ENCODE data around the gene ABCC8. TPM values are rescaled to one million over a fixed set of nuclear protein-coding genes. Genes with fewer than 3 reads are reported as not detected.
A peak's percentile ranks its signal among the peaks of the same experiment; 100 is the strongest.

Gene ABCC8
- total and polyA plus RNA-seq, 2 experiments from 2014 or later = 2.0 to 3.4 TPM

- no peak for TF ChIP-seq CTCF (conservative IDR thresholded peaks at IDR 0.05; ENCODE audit: low read depth in 2 of 2)
Observed at GRCh38 chr11:17395554-17395961, 81.1 kb downstream of the ABCC8 start (continued).

GRCh38 chr11:17394743-17395390 lies 81.8 kb downstream of the ABCC8 start:
- Histone ChIP-seq H4K20me1 (replicated peaks; ENCODE audit: insufficient read depth) (no peaks in the 10 kb centered on the region), H3K4me3 (no peak overlapping the region), H3K36me3 (ENCODE audit: insufficient read depth) (no peaks in the 10 kb centered on the region), H3K27ac (ENCODE audit: low read depth) (no peak overlapping the region), H3K79me2 (replicated peaks; ENCODE audit: insufficient read depth) (no peaks in the 10 kb centered on the region), H3K4me1 (ENCODE audit: insufficient read depth) (peaks cover 4% of the 10 kb centered on the region; the same call in 1 of the 2 replicates), H3K4me2 (no peak overlapping the region), H3F3A (replicated peaks; ENCODE audit: low read depth) (no peaks in the 10 kb centered on the region), H2AFZ (no peak overlapping the region), H3K27me3 (ENCODE audit: insufficient read depth) (no peaks in the 10 kb centered on the region), H3K9me2 (ENCODE audit: insufficient read depth) (no peaks in the 10 kb centered on the region)
- Mint-ChIP-seq H3K4me1 (peaks cover 7% of the 10 kb centered on the region; the same call in 2 of the 3 replicates), H3K27ac (no peak overlapping the region), H3K9me3 (no peaks in the 10 kb centered on the region), H3K4me3 (no peak overlapping the region), H3K27me3 (ENCODE audit: insufficient read depth, low read depth, poor library complexity) (peaks cover 12% of the 10 kb centered on the region), H3K36me3 (ENCODE audit: low read depth) (no peaks in the 10 kb centered on the region)
- DNase-seq (ENCODE audit: low spot score) = no peak
- peak; percentile 31 for ATAC-seq
- TF ChIP-seq POLR2AphosphoS5 (IDR thresholded peaks at IDR 0.05; ENCODE audit: low read depth) (no peak), CTCF (conservative IDR thresholded peaks at IDR 0.05; ENCODE audit: low read depth in 2 of 2) (peak; percentile 24 to 47; a peak in 2 of 4 replicates)

- no peak overlapping the region for H3K4me2 ChIP-seq
- TF ChIP-seq CTCF (conservative IDR thresholded peaks at IDR 0.05; ENCODE audit: low read depth in 2 of 2) (0 out of 4 replicates have a peak, but pooled peaks of 1 of the 2 experiments have one; percentile 12), ZNF331 (CRISPR knock-in tag; IDR thresholded peaks at IDR 0.05; ENCODE audit: low read depth) (no peak)
- no peaks in the 10 kb centered on the region for H3K36me3 ChIP-seq (ENCODE audit: insufficient read depth)
- peaks cover 8% of the 10 kb centered on the region; the same call in 2 of the 3 replicates for H3K4me1 Mint-ChIP-seq
- H3K36me3 Mint-ChIP-seq (ENCODE audit: low read depth) = no peaks in the 10 kb centered on the region
- H3K27me3 ChIP-seq (ENCODE audit: insufficient read depth) = no peaks in the 10 kb centered on the region
- H3K27ac Mint-ChIP-seq = no peak overlapping the region
- H3F3A ChIP-seq (replicated peaks; ENCODE audit: low read depth) = no peaks in the 10 kb centered on the region
- peaks cover 7% of the 10 kb centered on the region; the same call in 1 of the 2 replicates for H3K4me1 ChIP-seq (ENCODE audit: insufficient read depth)
- H3K4me3 Mint-ChIP-seq = no peak overlapping the region
- no peak overlapping the region for H2AFZ ChIP-seq
- H4K20me1 ChIP-seq (replicated peaks; ENCODE audit: insufficient read depth) = no peaks in the 10 kb centered on the region
- DNase-seq (ENCODE audit: low spot score) = no peak
- no peaks in the 10 kb centered on the region for H3K9me2 ChIP-seq (ENCODE audit: insufficient read depth)
- no peak for ATAC-seq
- H3K27me3 Mint-ChIP-seq (ENCODE audit: insufficient read depth, low read depth, poor library complexity) = peaks cover 12% of the 10 kb centered on the region
- H3K27ac ChIP-seq (ENCODE audit: low read depth) = no peak overlapping the region
- H3K79me2 ChIP-seq (replicated peaks; ENCODE audit: insufficient read depth) = no peaks in the 10 kb centered on the region
- H3K9me3 Mint-ChIP-seq = no peaks in the 10 kb centered on the region
- H3K4me3 ChIP-seq = no peak overlapping the region
Observed at GRCh38 chr11:17393472-17393871, 83.2 kb downstream of the ABCC8 start.
